ENCODE results near the gene KIAA1671.

Gene KIAA1671

DNA sequence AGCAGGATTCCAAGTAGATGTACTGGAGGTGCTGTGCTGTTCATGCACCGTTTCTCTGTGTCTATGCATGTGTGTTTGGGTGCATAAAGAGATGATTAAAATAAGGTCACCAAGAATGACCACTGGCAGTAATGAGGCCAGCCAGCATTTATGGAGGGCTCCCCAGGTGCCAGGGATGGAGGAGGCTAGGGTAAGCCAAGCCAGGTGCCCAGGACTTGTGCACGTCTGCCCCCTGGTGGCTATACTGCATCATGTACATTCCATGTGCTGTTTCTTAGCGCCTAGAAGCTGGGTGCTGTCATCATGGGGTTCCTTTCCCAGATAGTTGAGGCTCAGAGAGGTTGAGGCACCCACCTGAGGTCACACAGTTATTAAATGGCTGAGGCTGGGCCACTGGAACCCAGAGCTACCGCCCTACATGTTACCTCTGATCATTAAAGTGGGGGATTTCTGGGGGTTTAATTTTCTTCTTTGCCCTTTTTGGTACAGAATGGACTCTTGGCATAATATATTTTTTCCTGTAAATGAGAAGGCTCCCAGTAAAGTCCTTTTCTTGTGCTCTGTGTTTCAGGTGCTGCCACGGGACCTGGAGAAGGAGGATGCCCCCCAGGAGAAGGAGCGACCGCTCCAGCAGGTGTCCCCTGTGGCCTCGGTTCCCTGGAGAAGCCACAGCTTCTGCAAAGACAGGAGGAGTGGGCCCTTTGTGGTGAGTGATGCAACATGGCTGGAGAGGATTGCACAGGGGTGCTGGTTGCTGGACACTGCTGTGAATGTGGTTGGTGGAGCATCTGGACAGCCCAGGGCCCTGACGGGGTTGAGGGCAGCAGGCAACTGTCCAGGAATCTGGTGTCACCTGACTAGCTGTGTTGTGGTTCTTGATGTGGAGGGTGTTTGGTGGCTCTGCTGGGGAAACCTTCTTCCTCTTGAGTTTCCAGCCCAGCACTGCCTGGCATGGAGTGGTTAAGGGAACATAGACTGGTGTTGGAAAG is 96.4 kb downstream of the KIAA1671 start:
- peak; percentile 45 for DNase-seq

DNA sequence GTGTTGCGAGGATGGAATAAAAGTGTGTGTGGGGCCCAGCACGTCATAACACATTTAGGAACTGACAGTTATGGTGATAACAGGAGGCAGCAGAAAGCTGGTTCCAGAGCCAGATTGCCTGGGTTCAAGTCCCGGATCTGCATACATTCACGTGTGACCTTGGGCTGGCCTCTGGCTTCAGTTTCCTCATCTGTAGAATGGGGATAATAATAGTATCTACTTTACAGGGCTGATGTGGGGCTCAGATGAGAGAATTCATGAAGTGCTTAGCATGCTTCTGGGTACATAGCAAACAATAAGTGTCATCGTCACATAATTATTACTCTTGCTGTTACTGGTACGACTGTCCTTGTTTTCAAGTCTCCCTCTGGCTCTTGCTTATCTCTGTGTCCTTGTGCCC is 97.3 kb downstream of the KIAA1671 start:
- DNase-seq = no peak

DNA sequence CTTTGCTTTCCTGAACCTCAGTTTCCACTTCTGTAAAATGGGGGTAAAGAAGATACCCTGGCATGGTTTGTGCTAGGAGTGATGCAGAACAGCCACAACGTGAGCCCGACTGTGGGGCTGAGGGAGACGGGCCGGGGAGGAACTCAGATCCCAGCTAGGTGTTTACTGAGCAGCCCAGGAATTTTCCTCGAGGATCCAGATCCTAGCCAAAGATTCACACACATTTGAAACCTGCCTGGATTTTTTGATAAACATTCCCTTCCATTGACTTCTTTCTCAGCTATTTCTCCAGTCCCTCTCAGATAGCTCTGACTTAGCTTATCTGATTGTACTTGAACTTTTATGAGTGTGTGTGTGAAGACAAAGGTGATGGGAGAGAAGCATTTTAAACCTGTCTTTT is 98.0 kb downstream of the KIAA1671 start:
- no peak for DNase-seq

DNA sequence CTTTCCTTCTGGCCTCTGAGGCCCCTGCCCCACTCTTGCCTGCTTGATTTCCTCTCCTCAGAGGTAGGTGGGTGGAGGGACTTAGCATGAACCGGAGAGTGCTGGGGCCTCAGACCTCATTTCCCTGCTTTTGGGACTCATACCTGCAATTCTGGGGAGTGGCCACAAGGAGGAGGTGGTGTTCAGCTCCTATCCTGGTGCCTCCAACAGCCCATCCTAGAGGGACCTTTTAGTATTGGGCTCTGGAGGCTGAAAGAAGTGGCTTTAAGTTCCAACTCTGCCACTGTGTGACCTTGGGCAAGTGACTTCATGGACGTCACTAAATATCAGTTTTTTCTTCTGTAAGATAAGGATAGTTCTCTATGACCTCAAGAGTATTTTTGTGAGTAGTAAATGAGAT is 98.6 kb downstream of the KIAA1671 start:
- DNase-seq = no peak

DNA sequence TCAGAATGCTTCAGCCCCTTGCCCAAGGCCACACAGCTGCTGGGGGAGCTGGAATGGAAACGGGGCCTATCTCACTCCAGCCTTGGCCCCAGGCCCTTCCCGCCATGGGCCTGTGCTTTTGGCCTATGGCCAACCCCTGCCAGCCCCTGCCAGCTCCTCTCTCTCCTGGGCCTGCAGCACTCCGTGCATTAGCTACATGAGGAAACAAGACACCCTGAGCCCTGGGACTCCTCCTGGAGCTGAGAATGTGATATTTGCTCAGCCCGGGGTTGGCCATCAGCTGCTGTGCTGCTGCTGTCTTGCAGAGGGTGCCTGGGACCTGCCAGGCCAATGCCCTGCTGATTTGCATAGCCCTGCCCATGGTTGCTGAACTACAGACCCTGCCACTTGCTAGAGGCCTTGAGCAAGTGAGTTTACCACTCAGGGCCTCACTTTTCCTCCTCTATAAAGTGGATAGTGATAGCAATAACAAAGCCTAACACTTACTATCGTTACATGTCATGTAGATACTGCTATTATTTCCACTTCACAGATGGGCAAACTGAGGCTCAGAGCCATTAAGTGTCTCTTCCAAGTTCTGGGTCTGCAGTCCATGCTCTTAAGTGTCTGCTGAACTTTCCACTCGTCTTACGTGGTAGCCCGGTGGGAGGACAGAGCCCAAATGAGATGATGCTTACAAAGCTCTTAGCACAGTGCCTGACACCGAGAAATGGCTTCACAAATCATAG is 99.6 kb downstream of the KIAA1671 start:
- DNase-seq = peak; percentile 82

DNA sequence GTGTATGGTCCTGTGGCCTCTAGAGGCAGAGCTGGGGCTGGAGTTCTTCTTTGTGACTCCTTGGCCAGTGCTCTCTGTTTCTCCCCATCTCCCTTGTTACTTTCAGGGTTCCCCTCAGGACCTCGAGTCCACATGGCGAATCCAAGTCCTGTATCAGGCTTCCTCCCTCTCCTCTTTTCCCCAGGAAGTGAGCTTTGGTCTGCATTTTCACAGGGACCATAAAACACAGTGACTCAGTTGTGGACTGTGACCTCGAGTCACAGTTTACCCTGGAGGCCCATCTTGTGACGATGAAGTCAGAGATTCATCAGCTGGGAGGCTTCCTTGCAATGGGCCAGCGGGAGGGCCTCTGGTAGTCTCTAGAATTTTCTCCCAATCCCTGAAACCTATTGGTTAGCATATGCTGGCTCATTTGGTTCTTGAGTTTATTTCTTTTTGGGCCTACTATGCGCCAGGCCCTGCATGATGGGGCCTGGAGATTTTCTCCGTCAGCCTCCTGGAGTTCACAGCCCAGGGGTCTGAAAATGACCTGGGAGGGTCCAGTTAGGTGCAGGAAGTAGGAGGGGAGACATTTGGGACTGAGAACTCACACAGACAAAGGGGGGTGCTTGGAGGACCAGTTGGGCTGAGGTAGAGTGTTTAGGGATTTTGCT is 100.8 kb downstream of the KIAA1671 start:
- no peak for DNase-seq

DNA sequence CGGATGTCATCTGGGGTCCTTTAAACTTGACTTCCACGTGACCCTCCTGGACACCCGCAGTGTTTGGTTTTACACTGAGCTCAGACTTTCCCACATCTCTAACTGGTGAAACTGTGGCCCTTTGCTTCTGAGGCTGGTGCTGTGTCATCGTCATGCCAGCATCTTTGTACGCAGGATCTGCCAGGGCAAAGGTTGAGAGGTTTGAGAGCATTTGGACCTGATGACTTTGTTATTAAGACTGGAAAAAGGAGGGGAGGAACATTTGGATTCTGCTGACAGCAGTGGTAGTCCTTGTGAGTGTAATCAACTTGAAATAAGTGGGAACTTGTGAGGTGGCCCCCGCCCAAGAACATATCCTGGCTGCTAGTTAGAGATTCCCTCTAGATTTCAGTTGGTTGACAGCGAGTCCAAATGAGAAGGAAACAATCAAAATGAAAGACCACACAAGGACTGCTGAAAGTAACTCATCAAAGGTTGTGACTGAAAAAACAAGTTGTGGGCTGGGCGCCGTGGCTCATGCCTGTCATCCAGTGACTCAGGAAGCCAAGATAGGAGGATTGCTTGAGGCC is 102.5 kb downstream of the KIAA1671 start:
- DNase-seq = no peak

DNA sequence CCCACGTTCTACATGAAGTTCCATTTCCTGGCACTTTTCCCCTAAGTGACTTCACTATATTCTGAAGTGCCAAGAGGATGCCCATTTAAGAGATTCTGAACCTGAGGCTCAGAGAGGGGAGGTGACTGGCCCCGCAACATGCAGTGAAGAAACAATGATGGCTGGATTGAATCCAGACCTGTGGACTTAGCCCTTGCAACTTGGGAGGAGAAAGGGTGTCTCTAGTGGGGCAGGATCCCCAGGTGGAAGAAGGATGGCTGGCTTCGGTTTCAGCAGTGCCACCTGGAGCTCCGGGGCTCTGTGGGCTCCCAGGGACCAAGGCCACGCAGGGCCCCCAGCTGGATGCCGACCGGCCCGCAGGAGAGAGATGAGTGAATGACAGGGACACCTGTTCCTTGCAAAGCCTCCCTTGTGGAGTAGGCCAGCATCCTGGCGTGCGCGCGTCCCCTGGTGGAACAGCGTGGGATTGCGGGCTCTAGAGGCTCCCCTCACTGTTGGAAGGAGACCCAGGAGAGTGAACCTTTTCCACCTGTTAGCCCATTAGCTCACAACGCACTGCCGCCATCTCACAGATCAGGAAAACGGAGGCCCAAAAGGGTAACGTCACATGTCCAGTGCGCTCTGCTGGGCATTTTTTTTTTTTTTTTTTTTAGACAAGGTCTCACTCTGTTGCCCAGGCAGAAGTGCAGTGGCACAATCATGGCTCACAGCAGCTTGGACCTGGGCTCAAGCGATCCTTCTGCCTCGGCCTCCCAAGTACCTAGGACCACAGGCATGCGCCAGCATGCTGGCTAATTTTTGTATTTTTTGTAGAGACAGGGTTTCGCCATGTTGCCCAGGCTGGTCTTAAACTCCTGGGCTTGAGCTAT is 104.7 kb downstream of the KIAA1671 start:
- peak; percentile 18 for DNase-seq

DNA sequence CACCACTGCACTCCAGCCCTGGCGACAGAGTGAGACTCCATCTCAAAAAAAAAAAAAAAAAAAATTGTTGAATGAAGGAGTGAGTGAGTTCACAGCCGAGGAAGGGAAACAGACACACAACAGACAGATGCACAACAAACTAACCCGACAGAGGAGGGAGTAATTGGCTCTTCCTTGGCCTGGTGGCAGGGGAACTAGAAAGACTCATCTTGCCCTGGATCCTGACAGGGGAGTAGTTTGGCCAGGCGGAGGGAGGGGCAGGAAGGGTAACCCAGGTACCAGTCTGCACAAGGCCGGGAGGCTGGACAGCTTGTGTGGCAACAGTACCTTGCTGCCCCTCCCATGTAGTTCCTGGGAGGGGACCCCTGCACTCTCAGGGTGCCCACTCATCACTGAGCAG is 106.9 kb downstream of the KIAA1671 start:
- DNase-seq = no peak

DNA sequence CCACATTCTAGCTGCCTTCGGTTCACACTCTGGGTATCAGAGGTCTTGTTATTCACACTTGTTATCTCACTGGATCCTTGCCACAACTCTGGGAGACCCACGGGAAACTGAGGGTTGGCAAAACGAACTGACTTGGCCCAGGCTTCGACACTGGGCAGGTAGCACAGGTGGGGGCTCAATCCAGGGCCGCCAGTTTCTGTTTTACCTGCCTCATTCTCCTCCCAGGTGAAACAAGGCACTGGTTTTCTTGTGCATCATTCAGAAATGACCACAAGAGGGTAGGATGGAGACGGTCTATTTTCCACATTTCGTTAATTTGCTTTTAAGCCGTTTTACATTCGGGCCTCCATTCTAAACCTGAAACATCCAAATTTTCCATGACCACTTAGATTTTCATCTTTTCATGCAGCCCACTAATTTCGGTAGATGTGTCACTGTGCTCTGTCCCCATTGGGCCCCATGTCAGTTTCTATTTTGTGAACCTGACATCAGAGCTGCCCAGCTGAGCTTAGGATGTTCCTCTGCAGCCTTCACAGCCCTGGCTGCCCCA is 108.1 kb downstream of the KIAA1671 start:
- DNase-seq = no peak

DNA sequence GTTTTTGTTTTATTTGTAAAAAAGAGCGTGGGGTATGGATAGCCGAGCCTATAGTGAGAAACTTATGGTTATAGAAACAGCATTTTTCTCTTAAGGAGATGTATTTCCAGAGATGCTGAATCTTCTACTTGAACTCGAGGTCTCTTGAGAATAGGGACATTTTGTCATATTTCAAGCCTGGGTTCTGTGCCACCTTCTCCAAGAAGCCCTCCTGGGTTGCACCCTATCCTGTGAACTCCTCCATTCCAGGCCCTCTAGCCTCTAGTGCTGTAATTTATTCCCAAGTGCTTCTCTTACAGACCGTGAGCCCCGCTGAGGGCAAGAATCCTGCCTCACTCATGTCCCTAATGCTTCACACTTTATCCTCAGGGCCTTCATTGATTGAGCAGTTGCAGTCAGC is 108.6 kb downstream of the KIAA1671 start:
- no peak for DNase-seq

DNA sequence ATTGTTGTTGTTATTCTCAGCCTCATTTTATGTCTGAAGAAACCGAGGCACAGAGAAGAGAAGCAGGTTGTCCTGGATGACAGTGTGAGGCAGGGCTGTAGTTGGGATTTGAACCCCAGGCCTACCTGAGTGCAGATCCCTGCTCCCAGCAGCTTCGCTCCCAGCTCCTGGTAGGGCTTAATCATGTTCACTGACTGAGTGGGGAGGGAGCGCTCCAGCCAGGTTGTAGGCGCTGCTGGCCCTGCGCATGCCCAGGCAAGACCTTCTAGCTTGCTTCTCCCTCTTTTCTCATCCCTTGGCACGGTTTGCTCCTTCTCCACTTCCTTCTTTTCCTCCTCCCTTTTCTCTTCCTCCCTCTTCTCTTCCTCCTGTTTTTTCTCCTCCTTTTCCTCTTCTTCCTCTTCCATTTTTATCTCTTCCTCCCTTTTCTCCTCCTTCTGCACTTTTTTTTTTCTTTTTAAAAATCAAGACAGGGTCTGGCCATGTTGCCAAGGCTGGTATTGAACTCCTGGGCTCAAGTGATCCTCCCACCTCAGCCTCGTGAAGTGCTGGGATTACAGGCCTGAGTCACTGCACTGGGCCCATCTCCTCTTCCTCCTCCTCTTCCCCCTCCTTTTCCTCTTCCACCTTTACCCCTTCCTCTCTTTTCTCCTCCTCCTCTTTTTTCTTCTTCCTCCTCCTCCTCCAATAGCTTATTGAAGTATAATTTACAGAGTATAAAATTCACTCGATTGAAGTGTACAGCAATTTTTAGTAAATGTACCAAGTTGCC is 109.3 kb downstream of the KIAA1671 start:
- DNase-seq = no peak

DNA sequence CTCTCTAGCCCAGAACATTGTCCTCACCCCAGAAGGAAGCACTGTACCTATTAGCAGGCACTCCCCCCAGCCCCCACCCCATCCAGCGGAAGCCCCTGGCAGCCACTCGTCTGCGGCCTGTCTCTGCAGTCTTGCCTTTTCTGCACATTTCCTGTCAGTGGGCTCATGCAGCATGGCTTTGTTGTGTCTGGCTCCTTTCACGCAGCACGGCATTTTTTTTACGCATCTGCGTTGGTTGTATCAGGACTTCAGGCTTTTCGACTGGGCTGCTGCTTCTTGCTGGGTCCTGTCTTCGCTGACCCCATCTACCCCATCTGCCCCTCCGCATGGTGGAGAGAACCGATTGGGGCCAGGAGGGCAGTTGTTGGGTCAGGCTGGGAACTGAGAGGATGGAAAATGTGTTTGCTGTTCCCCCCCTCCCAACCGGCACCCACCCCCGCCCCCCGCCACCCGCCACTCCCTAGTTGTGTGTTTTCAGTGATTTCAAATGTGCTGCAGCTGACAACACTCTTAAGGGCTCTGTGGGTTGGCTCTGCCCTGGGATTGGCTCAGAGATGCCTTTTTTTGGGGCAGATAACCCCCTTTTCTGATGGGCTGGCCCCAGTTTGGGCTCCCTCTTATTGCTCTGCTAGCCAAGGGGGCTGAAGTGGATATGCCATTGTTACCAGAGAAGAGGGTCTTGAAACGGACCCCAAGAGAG is 110.0 kb downstream of the KIAA1671 start:
- DNase-seq = no peak

DNA sequence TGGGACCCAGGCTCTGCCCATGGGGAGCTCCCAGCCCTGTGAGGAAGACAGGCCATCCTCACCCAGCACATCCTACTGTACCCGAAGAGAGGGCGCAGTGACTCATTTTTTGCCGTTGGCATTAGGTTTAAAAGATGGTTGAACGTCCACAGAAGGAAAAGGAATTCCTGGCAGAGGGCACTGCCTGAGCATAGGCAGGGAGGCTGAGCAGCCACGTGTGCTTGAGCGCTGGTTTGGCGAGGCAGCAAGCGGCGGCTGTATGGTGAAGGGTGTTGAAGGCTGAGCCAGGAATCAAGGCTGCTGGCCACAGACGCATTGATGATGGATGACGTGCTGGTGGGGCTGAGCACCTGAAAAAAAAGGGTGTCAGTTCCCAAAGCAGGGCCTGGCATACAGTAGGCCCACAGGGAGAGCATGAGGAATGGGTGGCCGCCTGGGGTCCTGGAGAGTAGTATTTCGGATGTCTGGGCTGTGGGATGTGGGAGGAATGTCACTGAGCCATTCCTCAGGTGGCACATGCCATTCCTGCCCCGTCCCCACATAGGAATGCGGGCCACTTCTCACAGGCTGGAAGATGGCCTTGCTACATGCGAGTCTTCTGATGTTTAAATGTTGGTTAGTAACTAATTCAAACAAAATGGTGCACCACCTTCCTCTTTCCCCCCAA is 112.5 kb downstream of the KIAA1671 start:
- no peak for DNase-seq

DNA sequence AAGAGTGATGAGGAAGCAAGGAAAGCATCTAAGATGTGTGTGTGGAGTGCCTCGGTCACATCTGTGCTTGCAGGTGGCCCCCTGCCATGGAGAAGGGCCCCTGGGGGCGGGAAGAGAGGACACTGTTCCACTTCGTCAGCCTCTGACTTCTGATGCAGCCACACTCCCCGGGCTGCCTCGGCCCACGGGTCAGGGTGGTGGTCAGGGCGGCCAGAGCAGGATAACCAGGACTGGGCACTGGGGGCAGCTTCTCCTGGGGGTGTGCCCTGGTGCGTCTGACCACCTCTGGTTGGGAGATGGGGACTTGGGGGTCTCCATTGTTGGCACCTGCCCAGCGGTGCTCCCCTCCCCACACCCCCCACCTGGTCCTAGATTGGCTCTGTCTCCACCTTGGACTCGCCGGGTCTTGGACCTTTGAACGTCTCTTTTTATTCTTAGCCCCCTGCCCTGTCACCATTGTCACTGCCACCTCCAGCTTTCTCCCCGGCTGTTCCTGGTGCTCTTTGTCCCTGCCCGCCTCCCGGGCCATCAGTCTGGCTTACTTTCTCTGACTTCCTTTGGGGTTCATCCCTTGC is 114.4 kb downstream of the KIAA1671 start:
- no peak for DNase-seq

DNA sequence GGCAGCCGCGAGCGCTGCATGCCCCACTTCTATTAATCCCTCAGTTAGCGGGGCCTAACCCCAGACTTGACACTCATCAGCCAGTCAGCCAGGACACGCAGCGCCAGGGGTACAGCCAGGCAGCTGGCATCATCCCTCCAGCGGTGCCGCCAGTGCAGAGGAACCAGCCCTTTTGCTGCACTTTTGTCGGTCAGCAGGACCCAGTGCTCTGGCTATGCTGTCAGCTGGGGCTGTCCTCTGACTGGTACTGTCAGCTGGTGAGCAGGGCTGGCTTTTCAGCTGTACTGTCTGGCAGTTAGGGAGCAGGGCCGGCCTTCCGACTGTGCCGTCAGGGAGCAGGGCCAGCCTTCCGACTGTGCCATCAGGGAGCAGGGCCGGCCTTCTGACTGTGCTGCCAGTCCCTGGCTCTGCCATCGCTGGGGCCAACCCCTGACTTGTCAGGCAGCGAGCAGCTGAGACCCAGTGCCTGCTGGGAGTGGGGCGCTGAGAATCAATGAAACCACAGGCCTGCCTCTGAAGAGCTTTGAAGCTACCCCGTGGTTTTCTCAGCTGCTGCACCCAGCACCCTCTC is 115.4 kb downstream of the KIAA1671 start:
- no peak for DNase-seq

DNA sequence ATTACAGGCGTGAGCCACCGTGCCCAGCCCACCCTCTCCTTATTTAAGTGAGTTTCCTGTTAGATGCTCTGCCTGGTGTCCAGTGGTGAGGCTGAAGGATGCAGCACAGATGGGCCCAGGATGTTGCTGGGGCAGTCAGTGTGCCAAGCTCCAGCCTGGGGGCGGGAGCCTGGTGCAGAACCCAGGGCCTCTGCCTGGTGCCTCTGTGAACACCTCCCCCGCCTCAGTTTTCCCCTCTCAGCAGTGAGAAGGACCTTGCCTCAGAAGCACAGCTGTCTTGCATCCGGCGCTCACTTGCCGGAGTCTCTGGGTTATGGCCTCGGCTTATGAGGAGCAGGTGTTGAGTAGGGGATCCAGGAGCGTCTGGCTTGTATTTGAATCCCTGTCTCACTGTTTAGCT is 116.2 kb downstream of the KIAA1671 start:
- no peak for DNase-seq

DNA sequence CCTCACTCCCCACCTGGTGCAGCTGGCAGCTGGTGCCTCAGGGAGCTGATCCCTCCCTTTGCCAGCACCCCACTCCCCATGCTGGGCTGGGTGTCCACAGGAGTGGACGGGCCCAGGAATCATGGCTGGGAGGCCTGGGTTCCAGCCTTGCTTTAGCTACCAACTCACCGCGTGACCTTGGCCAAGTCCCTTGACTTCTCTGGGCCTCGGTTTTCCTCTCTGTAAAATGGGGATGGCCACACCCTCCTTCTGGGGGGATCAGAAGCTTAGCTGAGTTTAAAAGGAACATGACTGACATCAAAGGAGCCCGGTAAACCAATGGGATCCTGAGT is 116.9 kb downstream of the KIAA1671 start:
- DNase-seq = no peak

DNA sequence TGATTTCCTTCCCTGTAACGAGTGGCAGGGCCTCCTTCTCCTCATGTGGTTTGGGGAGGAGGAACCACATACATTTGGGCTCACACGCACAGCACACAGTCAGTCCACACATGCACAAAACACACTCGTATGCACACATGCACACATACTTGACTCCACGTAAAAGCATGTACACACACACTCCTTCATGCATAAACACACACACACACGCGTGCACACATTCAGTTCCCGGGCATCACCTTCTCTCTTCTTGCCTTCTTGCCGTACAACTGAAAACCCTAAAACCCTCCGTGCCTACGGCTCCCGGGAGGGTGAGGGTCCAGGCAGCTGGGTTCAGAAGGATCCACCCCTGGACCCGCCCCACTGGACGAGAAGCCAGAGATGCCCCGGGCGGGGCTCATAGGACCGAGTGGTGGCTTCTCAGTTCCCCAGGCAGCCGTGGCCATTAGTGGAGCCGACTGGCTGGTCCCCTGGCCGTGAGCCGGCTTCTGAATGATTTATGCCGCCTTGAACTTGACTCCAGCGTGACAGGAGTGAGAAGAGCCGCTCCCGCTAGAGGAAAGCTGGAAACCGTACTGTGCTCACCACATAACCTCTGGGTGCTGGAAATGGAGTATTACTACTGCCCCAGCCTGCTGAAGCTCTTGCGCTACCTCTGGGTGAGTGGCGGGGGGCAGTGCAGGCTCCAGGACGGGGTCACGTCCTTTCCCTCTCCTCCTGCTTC is 117.4 kb downstream of the KIAA1671 start:
- no peak for DNase-seq

Data from NCI-H2029 treated with DMSO at 0.1 percent for 48 hours (cell line).